Non-pigmented ciliary epithelial cell (primary cell): ENCODE data around the gene HBG1.

Source experiments
- DNase-seq: peaks from one replicate; pipeline ENCODE4 v3.0.0-alpha.2; 2010; ENCODE audit warnings: low read depth

HBG1 gene

GRCh38 chr11:5246772-5247471 is 2.7 kb downstream of the HBG1 start:
- DNase-seq: no peak

DNA sequence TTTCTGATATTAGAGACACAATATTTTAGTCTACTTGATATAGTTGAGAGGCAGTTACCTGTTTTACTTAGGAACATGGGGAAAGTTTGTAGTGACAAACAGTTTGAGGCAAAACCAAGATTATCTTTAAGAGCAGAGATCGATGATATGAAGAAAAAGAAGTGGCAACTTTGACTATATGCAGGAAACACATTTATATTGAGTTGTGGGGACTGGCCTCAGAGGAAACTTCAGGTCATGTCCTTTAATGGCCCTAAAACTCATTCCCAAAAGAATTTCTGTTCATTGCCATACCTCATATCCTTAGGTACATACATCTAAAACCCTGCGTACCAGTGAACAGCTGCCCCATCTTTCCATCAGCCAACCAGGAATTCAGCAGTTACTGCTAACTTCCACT is 4.5 kb downstream of the HBG1 start:
- DNase-seq: no peak

DNA sequence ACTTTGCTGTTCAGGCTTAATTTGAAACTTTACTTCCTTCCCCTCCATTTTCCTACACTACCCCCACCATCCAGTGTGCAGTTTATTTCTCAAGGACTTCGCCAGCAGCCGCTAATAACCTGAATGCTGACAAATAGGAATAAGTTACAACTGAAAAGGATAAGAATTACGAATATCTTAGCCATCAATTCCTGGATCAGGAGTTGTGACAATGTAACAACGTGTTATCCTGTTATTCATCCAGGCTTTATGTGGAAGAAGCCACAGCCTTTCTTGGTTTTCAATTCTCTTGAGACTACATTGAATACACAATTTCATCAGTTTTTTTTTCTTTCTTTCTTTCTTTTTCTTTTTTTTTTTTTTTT is 5.9 kb downstream of the HBG1 start:
- no peak for DNase-seq

- no peak for DNase-seq
Observed at GRCh38 chr11:5242933-5243815, 6.5 kb downstream of the HBG1 start.

- DNase-seq: no peak
Observed at GRCh38 chr11:5242208-5242607, 7.4 kb downstream of the HBG1 start.

DNA sequence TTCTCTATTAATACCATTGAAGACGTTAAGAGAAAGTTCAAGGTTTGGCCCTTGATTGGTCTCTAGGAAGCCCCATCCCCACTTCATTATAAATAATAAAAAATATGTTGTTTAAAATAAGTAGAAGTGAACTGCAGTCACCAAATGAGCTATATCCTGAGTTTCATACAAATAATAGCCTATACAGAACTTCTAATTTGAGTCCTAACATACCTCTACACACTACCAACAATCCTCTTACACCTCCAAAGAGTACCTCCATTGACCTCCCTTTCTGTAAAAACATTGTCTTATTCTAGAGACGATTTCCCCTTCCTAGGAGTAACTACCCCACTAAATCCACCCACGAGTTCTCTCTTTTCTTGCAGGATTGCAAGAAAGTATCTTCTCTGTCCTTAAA is 8.2 kb downstream of the HBG1 start:
- DNase-seq: no peak

DNA sequence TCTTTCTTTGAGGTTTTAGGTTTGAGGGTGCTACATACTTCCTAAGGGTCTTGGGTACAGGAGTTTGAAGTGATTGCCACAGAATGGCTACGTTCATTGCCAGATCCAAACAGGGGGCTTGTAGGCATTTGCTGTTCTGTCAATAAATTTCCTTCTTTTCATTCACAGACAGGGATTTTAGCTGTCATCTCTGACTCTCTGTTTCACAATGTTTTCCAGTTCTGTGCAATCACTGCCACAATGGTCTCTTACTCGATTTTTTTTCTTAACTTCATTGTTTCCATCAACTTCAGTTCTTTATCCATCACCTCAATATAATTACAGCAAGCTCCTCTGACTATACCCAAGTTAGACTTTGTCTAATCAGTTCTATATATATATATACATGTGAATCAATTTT is 9.2 kb downstream of the HBG1 start:
- DNase-seq: no peak

DNA sequence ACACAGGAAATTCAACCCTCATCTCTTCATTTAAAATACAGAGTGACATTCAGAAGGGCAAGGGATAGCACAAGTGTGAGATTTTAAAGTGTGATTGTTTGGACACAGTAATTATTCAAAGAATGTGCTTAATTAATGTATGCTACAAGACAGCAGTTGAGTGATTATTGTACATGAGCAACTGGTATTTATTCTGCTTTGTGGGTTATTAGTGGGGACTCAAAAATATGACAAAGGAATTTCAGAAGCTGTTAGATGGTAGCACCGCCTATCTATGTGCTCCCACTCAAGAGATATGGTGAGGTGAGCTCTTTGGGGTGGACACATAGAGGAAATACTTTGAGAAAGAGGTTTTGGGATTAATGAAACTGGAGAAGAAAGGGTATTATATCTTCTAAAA is 9.6 kb downstream of the HBG1 start:
- DNase-seq: no peak

DNA sequence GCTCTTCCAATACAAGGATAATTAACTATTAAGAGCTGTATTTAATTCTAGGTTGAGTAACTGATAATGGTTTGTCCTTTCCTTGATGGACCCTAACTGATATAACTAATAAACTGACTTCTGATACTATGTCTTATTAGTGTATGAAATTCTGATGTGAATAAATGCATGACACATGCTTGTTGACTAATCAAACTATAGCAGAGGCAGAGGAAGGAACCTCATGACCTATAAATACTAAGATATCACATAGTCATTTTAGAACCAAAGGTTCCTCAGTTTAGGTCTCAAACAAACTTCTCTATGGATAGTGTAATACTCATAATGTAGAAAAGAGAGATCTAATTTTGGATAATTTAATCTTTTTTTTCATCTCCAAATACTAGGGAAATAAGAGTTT is 10.6 kb downstream of the HBG1 start:
- no peak for DNase-seq

DNA sequence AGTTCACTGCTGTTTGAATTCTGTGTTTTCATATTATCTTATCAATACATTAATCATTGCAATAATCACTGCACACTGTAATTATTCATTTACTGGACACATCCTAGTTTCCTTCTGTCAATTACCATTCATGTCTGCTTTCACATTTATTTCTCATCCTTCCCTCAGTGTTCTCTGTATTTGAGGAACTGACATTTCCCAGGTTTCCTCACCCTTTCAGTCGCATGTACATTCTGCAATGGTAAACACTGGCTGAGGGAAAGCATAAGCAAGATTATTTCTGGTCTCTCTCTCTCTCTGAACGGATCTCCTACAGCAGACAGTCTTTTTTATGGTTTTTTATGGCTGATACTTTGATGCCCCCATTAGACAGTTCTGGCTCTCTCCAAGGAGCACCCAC is 11.2 kb downstream of the HBG1 start:
- no peak for DNase-seq

DNA sequence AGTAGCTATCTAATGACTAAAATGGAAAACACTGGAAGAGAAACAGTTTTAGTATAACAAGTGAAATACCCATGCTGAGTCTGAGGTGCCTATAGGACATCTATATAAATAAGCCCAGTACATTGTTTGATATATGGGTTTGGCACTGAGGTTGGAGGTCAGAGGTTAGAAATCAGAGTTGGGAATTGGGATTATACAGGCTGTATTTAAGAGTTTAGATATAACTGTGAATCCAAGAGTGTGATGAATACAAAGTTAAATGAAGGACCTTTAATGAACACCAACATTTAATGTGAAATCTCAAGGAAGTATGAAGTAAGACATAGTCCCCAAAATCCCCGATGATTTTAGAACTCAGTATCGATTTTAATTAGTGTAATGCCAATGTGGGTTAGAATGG is 12.2 kb downstream of the HBG1 start:
- no peak for DNase-seq

GRCh38 chr11:5235364-5236095 is 14.1 kb downstream of the HBG1 start:
- DNase-seq: no peak

DNA sequence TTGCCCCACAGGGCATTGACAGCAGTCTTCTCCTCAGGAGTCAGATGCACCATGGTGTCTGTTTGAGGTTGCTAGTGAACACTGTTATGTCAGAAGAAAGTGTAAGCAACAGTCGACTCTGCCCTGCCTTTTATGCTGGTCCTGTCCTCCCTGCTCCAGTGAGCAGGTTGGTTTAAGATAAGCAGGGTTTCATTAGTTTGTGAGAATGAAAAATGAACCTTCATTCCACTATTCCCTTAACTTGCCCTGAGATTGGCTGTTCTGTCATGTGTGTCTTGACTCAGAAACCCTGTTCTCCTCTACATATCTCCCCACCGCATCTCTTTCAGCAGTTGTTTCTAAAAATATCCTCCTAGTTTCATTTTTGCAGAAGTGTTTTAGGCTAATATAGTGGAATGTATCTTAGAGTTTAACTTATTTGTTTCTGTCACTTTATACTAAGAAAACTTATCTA is 15.2 kb downstream of the HBG1 start, which contains the start of gene HBD:
Gene HBD, minus strand, starts transcription at position 103 of the 454 bp plus-strand sequence. Its CDS starts 50 bp downstream, at position 53.
- peak; percentile 17 for DNase-seq

DNA sequence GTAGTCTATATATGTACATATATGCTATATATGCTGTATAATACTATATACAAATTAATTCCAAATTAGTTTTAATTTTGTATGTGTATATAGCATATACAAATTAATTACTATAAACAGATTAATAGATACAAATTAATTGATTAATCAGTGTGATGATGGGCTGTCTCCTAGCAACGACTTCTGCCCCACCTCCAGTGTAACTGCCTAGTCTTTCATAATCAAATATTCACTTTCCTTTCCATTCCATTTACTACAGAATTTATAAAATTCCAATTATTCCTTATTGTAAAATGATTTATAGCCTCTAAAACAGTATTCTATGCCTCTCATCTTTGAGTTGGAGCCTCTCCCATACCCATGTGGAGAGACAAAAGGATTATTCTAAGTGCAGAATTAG is 16.4 kb downstream of the HBG1 start:
- DNase-seq: no peak

DNA sequence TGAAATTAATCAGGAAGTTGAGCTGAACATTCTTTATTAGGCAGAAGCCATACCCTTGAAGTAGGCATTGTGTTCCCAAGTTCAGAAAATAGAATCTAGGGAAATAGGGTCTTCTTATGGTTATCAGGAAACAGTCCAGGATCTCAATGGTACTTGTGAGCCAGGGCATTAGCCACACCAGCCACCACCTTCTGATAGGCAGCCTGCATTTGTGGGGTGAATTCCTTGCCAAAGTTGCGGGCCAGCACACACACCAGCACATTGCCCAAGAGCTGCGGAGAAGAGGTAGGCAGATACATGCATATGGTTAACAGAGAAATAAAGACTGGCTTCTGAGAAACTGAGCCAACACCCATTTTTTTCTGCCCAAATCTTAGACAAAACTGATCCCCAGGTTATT is 16.8 kb downstream of the HBG1 start:
- DNase-seq: no peak

DNA sequence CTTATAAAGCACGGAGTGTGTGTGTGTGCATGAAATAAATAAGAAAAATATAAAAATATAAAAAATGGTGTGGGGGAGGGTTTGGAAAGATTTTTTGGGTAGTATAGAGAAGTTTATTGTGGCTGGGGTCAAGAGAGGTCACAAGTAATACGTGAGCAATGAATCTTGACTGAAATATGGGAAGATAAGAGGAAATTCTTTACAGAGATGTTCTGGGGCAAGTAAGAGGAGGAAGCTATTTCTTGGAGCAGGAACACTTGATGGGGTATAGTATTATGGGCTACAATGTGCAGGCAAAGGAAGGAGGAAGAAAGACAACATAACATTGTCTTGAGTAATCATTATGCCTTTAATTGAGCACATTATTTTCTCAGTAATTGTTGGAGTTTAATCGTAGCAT is 17.5 kb downstream of the HBG1 start:
- no peak for DNase-seq

GRCh38 chr11:5231111-5231510 is 18.5 kb downstream of the HBG1 start:
- DNase-seq: no peak

- DNase-seq: no peak
Observed at GRCh38 chr11:5230266-5230665, 19.4 kb downstream of the HBG1 start.

DNA sequence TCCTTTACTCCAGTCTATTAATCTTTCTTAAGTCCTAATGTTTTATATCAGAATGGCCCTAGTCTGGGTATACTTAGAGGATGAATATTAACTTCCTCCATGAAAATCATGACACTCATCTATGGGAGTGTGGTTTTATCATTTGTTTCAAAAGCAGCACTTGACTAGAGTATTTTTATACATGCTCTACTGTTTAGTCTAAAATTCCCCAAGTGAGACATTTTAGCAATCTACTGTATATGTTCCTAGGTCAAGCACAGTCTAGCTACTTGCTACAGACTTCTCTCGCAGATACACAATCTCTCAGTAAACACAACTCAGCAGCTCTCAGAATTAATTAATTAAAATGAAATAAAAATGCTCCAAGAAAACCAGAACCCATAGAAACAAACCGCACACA is 19.9 kb downstream of the HBG1 start:
- no peak for DNase-seq

DNA sequence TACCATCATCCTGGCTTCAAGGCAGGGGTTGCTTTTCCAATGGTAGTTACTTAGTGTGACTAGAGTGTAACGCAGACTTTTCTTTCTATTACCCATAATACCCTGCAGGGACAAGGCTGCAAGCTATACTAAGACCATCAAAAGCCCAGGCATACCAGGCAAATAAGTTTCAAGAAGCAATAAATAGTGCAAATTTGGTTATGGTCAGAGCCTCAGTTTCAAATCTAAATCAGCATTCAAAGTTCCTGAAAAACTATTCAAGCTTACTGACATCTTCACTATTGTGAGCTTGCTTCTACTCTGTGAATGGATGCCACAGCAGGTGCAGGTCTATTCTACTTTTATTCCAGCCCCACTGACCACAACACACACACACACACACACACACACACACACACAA is 20.3 kb downstream of the HBG1 start:
- DNase-seq: no peak

- DNase-seq: no peak
Observed at GRCh38 chr11:5228124-5228523, 21.5 kb downstream of the HBG1 start.

- DNase-seq: no peak
Observed at GRCh38 chr11:5227681-5228080, 22.0 kb downstream of the HBG1 start.
